ENCODE data around the gene ZBTB16.

DNA sequence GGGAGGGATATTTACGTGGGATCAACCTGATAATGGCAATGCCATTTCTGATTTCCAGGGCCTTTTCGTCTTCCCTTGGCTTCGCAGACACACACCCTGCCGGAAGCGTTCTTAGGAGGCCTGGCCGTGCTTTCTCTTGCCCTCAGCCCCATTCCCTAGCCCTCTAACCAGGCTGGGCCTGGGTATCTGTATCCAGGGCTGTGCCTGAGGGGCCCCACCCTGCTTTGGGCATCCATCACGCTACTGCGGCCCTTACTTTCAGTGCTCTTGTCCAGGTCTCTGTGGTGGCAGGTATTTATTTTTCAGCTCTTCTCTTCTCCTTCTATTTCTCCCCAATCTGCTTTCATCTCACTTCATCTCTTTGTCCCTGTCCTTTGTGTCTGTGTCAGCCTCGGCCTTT lies 105.0 kb downstream of the ZBTB16 start:
- TF ChIP-seq POLR2AphosphoS5 (IDR thresholded peaks at IDR 0.05) (no peak), POLR2A (IDR thresholded peaks at IDR 0.05) (no peak)
